Glutamatergic neuron (in vitro differentiated cells): ENCODE measurements around the gene RMND5A. TPM values are rescaled to one million over a fixed set of nuclear protein-coding genes. Genes with fewer than 3 reads are reported as not detected.
"Not testable (repeated sequence)": the region's sequence is repeated elsewhere in the genome, so short reads cannot be mapped to it uniquely, and the experiment has no call there.

Source experiments
- DNase-seq: peaks from one replicate; pipeline ENCODE4 v3.0.0; 2022
- H3K27ac Mint-ChIP-seq: one replicate; pipeline ENCODE4 v1.8.0; 2020; ENCODE audit warnings: mild to moderate bottlenecking, mixed read lengths, inconsistent platforms; ENCODE audit not compliant: unreplicated experiment
- H3K27me3 Mint-ChIP-seq: one replicate; pipeline ENCODE4 v1.8.0; 2020; ENCODE audit warnings: mild to moderate bottlenecking, moderate library complexity, mixed read lengths, inconsistent platforms; ENCODE audit not compliant: unreplicated experiment
- H3K36me3 Mint-ChIP-seq: one replicate; pipeline ENCODE4 v1.8.0; 2020; ENCODE audit warnings: mild to moderate bottlenecking, mixed read lengths, inconsistent platforms; ENCODE audit not compliant: unreplicated experiment
- H3K4me1 Mint-ChIP-seq: one replicate; pipeline ENCODE4 v1.8.0; 2020; ENCODE audit warnings: mild to moderate bottlenecking, low read depth, mixed read lengths, inconsistent platforms; ENCODE audit not compliant: unreplicated experiment
- H3K4me3 Mint-ChIP-seq: one replicate; pipeline ENCODE4 v1.8.0; 2020; ENCODE audit warnings: mild to moderate bottlenecking, mixed read lengths, inconsistent platforms; ENCODE audit not compliant: unreplicated experiment
- H3K9me3 Mint-ChIP-seq: one replicate; pipeline ENCODE4 v1.8.0; 2020; ENCODE audit warnings: mild to moderate bottlenecking, moderate library complexity, mixed read lengths, inconsistent platforms; ENCODE audit not compliant: unreplicated experiment
- CTCF ChIP-seq: fragments of 200-600 bp; sonication (generic); IDR thresholded peaks from one replicate; pipeline ENCODE4 v1.5.0; 2021; ENCODE audit not compliant: partially characterized antibody, unreplicated experiment
- total RNA-seq: library from RNA; stranded (reverse); fragmentation: NEBNext Ultra II Directional; extraction: Animal tissue kit (Norgen Biotek cat#: 25700); gene quantifications from one replicate; pipeline ENCODE4 v1.2.1, GENCODE V29; 2021; ENCODE audit not compliant: unreplicated experiment

Gene RMND5A
- total RNA-seq, 1 donor from 2014 or later = 38.8 TPM

GRCh38 chr2:86700690-86701089, 19.4 kb upstream of the RMND5A start:
- DNase-seq = no peak
- no peak for TF ChIP-seq CTCF
- H3K9me3 Mint-ChIP-seq = no peaks in the 10 kb centered on the region
- H3K4me1 Mint-ChIP-seq = no peaks in the 10 kb centered on the region
- no peaks in the 10 kb centered on the region for H3K36me3 Mint-ChIP-seq
- no peak overlapping the region for H3K27ac Mint-ChIP-seq
- no peak overlapping the region for H3K4me3 Mint-ChIP-seq
- no peaks in the 10 kb centered on the region for H3K27me3 Mint-ChIP-seq

- Mint-ChIP-seq H3K36me3 (peaks cover 4% of the 10 kb centered on the region), H3K9me3 (no peaks in the 10 kb centered on the region), H3K27ac (no peak overlapping the region), H3K4me1 (no peaks in the 10 kb centered on the region), H3K27me3 (no peaks in the 10 kb centered on the region), H3K4me3 (no peak overlapping the region)
- DNase-seq = no peak
- TF ChIP-seq CTCF = no peak
Observed at GRCh38 chr2:86703704-86704361, 16.3 kb upstream of the RMND5A start.

- peaks cover 4% of the 10 kb centered on the region for H3K36me3 Mint-ChIP-seq
- no peak for DNase-seq
- no peaks in the 10 kb centered on the region for H3K9me3 Mint-ChIP-seq
- no peak for TF ChIP-seq CTCF
- H3K27me3 Mint-ChIP-seq = no peaks in the 10 kb centered on the region
- H3K4me3 Mint-ChIP-seq = no peak overlapping the region
- no peak overlapping the region for H3K27ac Mint-ChIP-seq
- no peaks in the 10 kb centered on the region for H3K4me1 Mint-ChIP-seq
Observed at GRCh38 chr2:86704459-86704971, 15.6 kb upstream of the RMND5A start.

- DNase-seq = no peak
- H3K9me3 Mint-ChIP-seq = no peaks in the 10 kb centered on the region
- peaks cover 4% of the 10 kb centered on the region for H3K36me3 Mint-ChIP-seq
- no peaks in the 10 kb centered on the region for H3K4me1 Mint-ChIP-seq
- TF ChIP-seq CTCF = no peak
- H3K4me3 Mint-ChIP-seq = no peak overlapping the region
- no peaks in the 10 kb centered on the region for H3K27me3 Mint-ChIP-seq
- H3K27ac Mint-ChIP-seq = no peak overlapping the region
Observed at GRCh38 chr2:86706220-86706619, 13.9 kb upstream of the RMND5A start.

GRCh38 chr2:86706935-86707334, 13.2 kb upstream of the RMND5A start:
- no peak overlapping the region for H3K4me3 Mint-ChIP-seq
- H3K9me3 Mint-ChIP-seq = no peaks in the 10 kb centered on the region

GRCh38 chr2:86708126-86708525, 12.0 kb upstream of the RMND5A start:
- not testable (repeated sequence) for H3K9me3 Mint-ChIP-seq, H3K4me3 Mint-ChIP-seq, H3K27ac Mint-ChIP-seq, H3K27me3 Mint-ChIP-seq, H3K36me3 Mint-ChIP-seq, DNase-seq, H3K4me1 Mint-ChIP-seq

More at GRCh38 chr2:86706935-86707334, 13.2 kb upstream of the RMND5A start:
- Mint-ChIP-seq H3K4me1 (no peaks in the 10 kb centered on the region), H3K36me3 (peaks cover 4% of the 10 kb centered on the region), H3K27ac (no peak overlapping the region), H3K27me3 (no peaks in the 10 kb centered on the region)
- DNase-seq = no peak
- no peak for TF ChIP-seq CTCF

GRCh38 chr2:86714579-86715173, 5.4 kb upstream of the RMND5A start:
- not testable (repeated sequence) for H3K27me3 Mint-ChIP-seq, H3K9me3 Mint-ChIP-seq, H3K4me3 Mint-ChIP-seq, H3K4me1 Mint-ChIP-seq, H3K36me3 Mint-ChIP-seq, DNase-seq, H3K27ac Mint-ChIP-seq
